WERI-Rb-1 (cell line): ENCODE data around the gene EEF1AKMT2.
A peak's percentile ranks its signal among the peaks of the same experiment; 100 is the strongest.

Experiments
- DNase-seq: peaks from one replicate; pipeline ENCODE4 v3.0.0-alpha.2; 2020
- H3K27ac ChIP-seq: fragments of 250-450 bp; sonication (Bioruptor Pico); 2 replicates; pipeline ENCODE4 v1.5.1; 2020; ENCODE audit warnings: mild to moderate bottlenecking, moderate library complexity
- H3K27me3 ChIP-seq: fragments of 250-450 bp; sonication (Bioruptor Pico); 2 replicates; pipeline ENCODE4 v1.5.1; 2021; ENCODE audit warnings: mild to moderate bottlenecking, low read depth, moderate library complexity; ENCODE audit not compliant: insufficient read depth, severe bottlenecking
- H3K36me3 ChIP-seq: fragments of 250-450 bp; sonication (Bioruptor Pico); 2 replicates; pipeline ENCODE4 v1.5.1; 2020; ENCODE audit warnings: mild to moderate bottlenecking, moderate library complexity
- H3K4me3 ChIP-seq: 2 replicates; pipeline ENCODE4 v1.5.1; 2011; ENCODE audit warnings: low read depth, mild to moderate bottlenecking, control low read depth, low read length
- H3K9me3 ChIP-seq: fragments of 250-450 bp; sonication (Bioruptor Pico); 2 replicates; pipeline ENCODE4 v1.5.1; 2021; ENCODE audit warnings: mild to moderate bottlenecking, moderate library complexity; ENCODE audit not compliant: severe bottlenecking
- CTCF ChIP-seq: IDR thresholded peaks from 2 replicates; pipeline ENCODE4 v1.5.1; 2011; ENCODE audit warnings: low read depth, mild to moderate bottlenecking, control low read depth, inconsistent platforms, low read length

Gene EEF1AKMT2

GRCh38 chr10:124724279-124725027 is 67.2 kb downstream of the EEF1AKMT2 start:
- Histone ChIP-seq H3K27ac (no peak overlapping the region), H3K36me3 (peaks cover 16% of the 10 kb centered on the region), H3K9me3 (no peaks in the 10 kb centered on the region), H3K4me3 (no peak overlapping the region), H3K27me3 (no peaks in the 10 kb centered on the region)
- DNase-seq: no peak
- no peak for TF ChIP-seq CTCF

- Histone ChIP-seq H3K9me3 (no peaks in the 10 kb centered on the region), H3K36me3 (peaks cover 16% of the 10 kb centered on the region), H3K27ac (no peak overlapping the region), H3K27me3 (no peaks in the 10 kb centered on the region), H3K4me3 (no peak overlapping the region)
- no peak for DNase-seq
- TF ChIP-seq CTCF: no peak
Observed at GRCh38 chr10:124723826-124724225, 67.9 kb downstream of the EEF1AKMT2 start.

- no peak for DNase-seq
- no peak overlapping the region for H3K4me3 ChIP-seq
- no peaks in the 10 kb centered on the region for H3K9me3 ChIP-seq
- no peaks in the 10 kb centered on the region for H3K27me3 ChIP-seq
- H3K36me3 ChIP-seq: peaks cover 16% of the 10 kb centered on the region
- H3K27ac ChIP-seq: no peak overlapping the region
- no peak for TF ChIP-seq CTCF
Observed at GRCh38 chr10:124722798-124723783, 68.6 kb downstream of the EEF1AKMT2 start.

GRCh38 chr10:124721330-124722045 is 70.2 kb downstream of the EEF1AKMT2 start:
- TF ChIP-seq CTCF: no peak
- Histone ChIP-seq H3K36me3 (peaks cover 13% of the 10 kb centered on the region), H3K27ac (no peak overlapping the region), H3K9me3 (no peaks in the 10 kb centered on the region), H3K4me3 (no peak overlapping the region), H3K27me3 (no peaks in the 10 kb centered on the region)
- DNase-seq: no peak

- Histone ChIP-seq H3K4me3 (no peak overlapping the region), H3K36me3 (peaks cover 10% of the 10 kb centered on the region), H3K27ac (peak overlapping the region; percentile 84), H3K9me3 (no peaks in the 10 kb centered on the region), H3K27me3 (no peaks in the 10 kb centered on the region)
- TF ChIP-seq CTCF: peak; percentile 44
- peak; percentile 25 for DNase-seq
Observed at GRCh38 chr10:124719213-124719851, 72.4 kb downstream of the EEF1AKMT2 start.
